Measurements from ENCODE around the gene NCAPH2. TPM values are rescaled to one million over a fixed set of nuclear protein-coding genes. Genes with fewer than 3 reads are reported as not detected.

Gene NCAPH2
- total and polyA plus RNA-seq, 2 of the 13 experiments (the other 11 are each of a cell fraction or from before 2014, with no cell fraction given) = 28.1 to 64.4 TPM

- TF ChIP-seq CEBPZ (IDR thresholded peaks at IDR 0.05; ENCODE audit: low read length) (no peak), ZNF607 (CRISPR knock-in tag; IDR thresholded peaks at IDR 0.05; ENCODE audit: borderline replicate concordance) (no peak; the same call in 1 of the 2 replicates), ZNF567 (CRISPR knock-in tag; IDR thresholded peaks at IDR 0.05; ENCODE audit: borderline replicate concordance) (no peak), PATZ1 (CRISPR knock-in tag; IDR thresholded peaks at IDR 0.05) (no peak; the same call in none of the 2 replicates), ZNF639 (CRISPR knock-in tag; conservative IDR thresholded peaks at IDR 0.05) (peak; percentile 60; the same call in 1 of the 2 replicates), PRPF4 (IDR thresholded peaks at IDR 0.05; ENCODE audit: low read depth, low read length, poor library complexity, severe bottlenecking) (no peak), AKAP8 (CRISPR knock-in tag; IDR thresholded peaks at IDR 0.05) (peak; percentile 99), ZNF441 (CRISPR knock-in tag; IDR thresholded peaks at IDR 0.05; ENCODE audit: borderline replicate concordance) (peak; percentile 64), ZMYM4 (CRISPR knock-in tag; IDR thresholded peaks at IDR 0.05) (no peak), ZNF232 (CRISPR knock-in tag; IDR thresholded peaks at IDR 0.05; ENCODE audit: borderline replicate concordance) (no peak), ZUFSP (CRISPR knock-in tag; IDR thresholded peaks at IDR 0.05; ENCODE audit: borderline replicate concordance) (no peak), BRCA1 (CRISPR knock-in tag; IDR thresholded peaks at IDR 0.05) (0 out of 2 replicates have a peak, but pooled peaks have one; percentile 55), ZNF660 (CRISPR knock-in tag; IDR thresholded peaks at IDR 0.05; ENCODE audit: borderline replicate concordance, low read depth) (no peak), RFXANK (CRISPR knock-in tag; IDR thresholded peaks at IDR 0.05) (no peak), SRY (CRISPR knock-in tag; IDR thresholded peaks at IDR 0.05) (peak; percentile 84), ERF (CRISPR knock-in tag; IDR thresholded peaks at IDR 0.05) (0 out of 2 replicates have a peak, but pooled peaks have one; percentile 34), TP53 (CRISPR knock-in tag; conservative IDR thresholded peaks at IDR 0.05) (peak; percentile 74; the same call in 1 of the 2 replicates), TARDBP (CRISPR knock-in tag; IDR thresholded peaks at IDR 0.05) (peak; percentile 15; the same call in 1 of the 2 replicates), SIX4 (CRISPR knock-in tag; IDR thresholded peaks at IDR 0.05) (peak; percentile 46; the same call in 1 of the 2 replicates), GLI4 (CRISPR knock-in tag; IDR thresholded peaks at IDR 0.05; ENCODE audit: borderline replicate concordance) (no peak), ZFP90 (CRISPR knock-in tag; IDR thresholded peaks at IDR 0.05; ENCODE audit: borderline replicate concordance) (peak; percentile 18; the same call in 1 of the 2 replicates), KDM4B (CRISPR knock-in tag; IDR thresholded peaks at IDR 0.05) (peak; percentile 71; the same call in 1 of the 2 replicates)
Observed at GRCh38 chr22:50529897-50530579, 22.0 kb downstream of the NCAPH2 start, which contains the start of gene TYMP (continued).

All from HepG2 (cell line).